ACC112 (cell line): ENCODE data around the gene CALU.

ENCODE experiments used
- H2AFZ ChIP-seq: fragments of 200-600 bp; sonication (generic); one replicate; pipeline ENCODE4 v1.6.0; 2017; ENCODE audit warnings: antibody characterized with exemption, low read length; ENCODE audit not compliant: unreplicated experiment
- H3K27ac ChIP-seq: fragments of 200-600 bp; sonication (generic); 2 replicates; pipeline ENCODE4 v1.5.1; 2014; ENCODE audit warnings: low read depth, mild to moderate bottlenecking, antibody characterized with exemption, low read length, moderate library complexity
- H3K27me3 ChIP-seq: fragments of 200-600 bp; sonication (generic); 2 replicates; pipeline ENCODE4 v1.6.1; 2014; ENCODE audit warnings: mild to moderate bottlenecking, antibody characterized with exemption, low read length, moderate library complexity, mixed read lengths; ENCODE audit not compliant: insufficient read depth
- H3K36me3 ChIP-seq: fragments of 200-600 bp; sonication (generic); 2 replicates; pipeline ENCODE4 v1.6.1; 2016; ENCODE audit warnings: mild to moderate bottlenecking, antibody characterized with exemption, low read length, moderate library complexity, mixed read lengths; ENCODE audit not compliant: insufficient read depth
- H3K4me1 ChIP-seq: fragments of 200-600 bp; sonication (generic); one replicate; pipeline ENCODE4 v1.6.1; 2016; ENCODE audit warnings: low read length, mixed read lengths; ENCODE audit not compliant: insufficient read depth, unreplicated experiment, control insufficient read depth
- H3K4me3 ChIP-seq: fragments of 200-600 bp; sonication (generic); 2 replicates; pipeline ENCODE4 v1.5.1; 2014; ENCODE audit warnings: mild to moderate bottlenecking, low read depth, low read length
- H3K79me2 ChIP-seq: fragments of 200-600 bp; sonication (generic); one replicate; pipeline ENCODE4 v1.6.0; 2016; ENCODE audit warnings: low read length; ENCODE audit not compliant: control insufficient read depth, unreplicated experiment, insufficient read depth

CALU gene

GRCh38 chr7:128703609-128704241 is 35.4 kb upstream of the CALU start:
- Histone ChIP-seq H3K79me2 (no peaks in the 10 kb centered on the region), H3K27me3 (peaks cover 5% of the 10 kb centered on the region; the same call in 1 of the 2 replicates), H3K4me3 (no peak overlapping the region), H3K27ac (no peak overlapping the region), H2AFZ (no peak overlapping the region), H3K36me3 (no peaks in the 10 kb centered on the region), H3K4me1 (no peaks in the 10 kb centered on the region)

- Histone ChIP-seq H3K4me3 (no peak overlapping the region), H3K27me3 (no peaks in the 10 kb centered on the region), H3K27ac (no peak overlapping the region), H2AFZ (no peak overlapping the region), H3K4me1 (no peaks in the 10 kb centered on the region), H3K36me3 (no peaks in the 10 kb centered on the region), H3K79me2 (no peaks in the 10 kb centered on the region)
These were observed 33.2 kb upstream of the CALU start for GRCh38 chr7:128705891-128706333.

GRCh38 chr7:128707752-128708151 is 31.4 kb upstream of the CALU start:
- H3K36me3 ChIP-seq, result no peaks in the 10 kb centered on the region
- no peak overlapping the region for H3K4me3 ChIP-seq
- no peak overlapping the region for H3K27ac ChIP-seq
- no peaks in the 10 kb centered on the region for H3K79me2 ChIP-seq
- no peaks in the 10 kb centered on the region for H3K4me1 ChIP-seq
- no peak overlapping the region for H2AFZ ChIP-seq
- H3K27me3 ChIP-seq, result no peaks in the 10 kb centered on the region

GRCh38 chr7:128708235-128708634 is 30.9 kb upstream of the CALU start:
- Histone ChIP-seq H3K79me2 (no peaks in the 10 kb centered on the region), H3K27ac (no peak overlapping the region), H3K36me3 (no peaks in the 10 kb centered on the region), H3K4me3 (no peak overlapping the region), H3K4me1 (no peaks in the 10 kb centered on the region), H3K27me3 (no peaks in the 10 kb centered on the region), H2AFZ (no peak overlapping the region)

- Histone ChIP-seq H3K27ac (no peak overlapping the region), H3K4me1 (no peaks in the 10 kb centered on the region), H3K36me3 (no peaks in the 10 kb centered on the region), H3K27me3 (no peaks in the 10 kb centered on the region), H2AFZ (no peak overlapping the region), H3K4me3 (no peak overlapping the region), H3K79me2 (no peaks in the 10 kb centered on the region)
These were observed 30.3 kb upstream of the CALU start for GRCh38 chr7:128708824-128709223.

- Histone ChIP-seq H3K36me3 (no peaks in the 10 kb centered on the region), H2AFZ (no peak overlapping the region), H3K27me3 (no peaks in the 10 kb centered on the region), H3K4me3 (no peak overlapping the region), H3K79me2 (no peaks in the 10 kb centered on the region), H3K27ac (no peak overlapping the region), H3K4me1 (no peaks in the 10 kb centered on the region)
These were observed 28.7 kb upstream of the CALU start for GRCh38 chr7:128710481-128710880.

- no peaks in the 10 kb centered on the region for H3K4me1 ChIP-seq
These were observed 25.4 kb upstream of the CALU start for GRCh38 chr7:128713794-128714193.

GRCh38 chr7:128714701-128715495 is 24.3 kb upstream of the CALU start:
- no peaks in the 10 kb centered on the region for H3K36me3 ChIP-seq
- H3K79me2 ChIP-seq, result no peaks in the 10 kb centered on the region
- no peak overlapping the region for H3K27ac ChIP-seq
- H3K27me3 ChIP-seq, result peaks cover 7% of the 10 kb centered on the region; the same call in 1 of the 2 replicates
- no peak overlapping the region for H3K4me3 ChIP-seq
- no peaks in the 10 kb centered on the region for H3K4me1 ChIP-seq
- no peak overlapping the region for H2AFZ ChIP-seq

More at GRCh38 chr7:128713794-128714193, 25.4 kb upstream of the CALU start:
- Histone ChIP-seq H3K27ac (no peak overlapping the region), H3K27me3 (peaks cover 7% of the 10 kb centered on the region; the same call in 1 of the 2 replicates), H3K79me2 (no peaks in the 10 kb centered on the region), H2AFZ (no peak overlapping the region), H3K4me3 (no peak overlapping the region), H3K36me3 (no peaks in the 10 kb centered on the region)

- no peaks in the 10 kb centered on the region for H3K4me1 ChIP-seq
These were observed 20.1 kb upstream of the CALU start for GRCh38 chr7:128718967-128719642.

GRCh38 chr7:128721376-128721775 is 17.8 kb upstream of the CALU start:
- Histone ChIP-seq H3K27me3 (peaks cover 7% of the 10 kb centered on the region; the same call in 1 of the 2 replicates), H3K4me1 (no peaks in the 10 kb centered on the region), H3K4me3 (no peak overlapping the region), H3K27ac (no peak overlapping the region), H2AFZ (no peak overlapping the region), H3K79me2 (no peaks in the 10 kb centered on the region), H3K36me3 (no peaks in the 10 kb centered on the region)

More at GRCh38 chr7:128718967-128719642, 20.1 kb upstream of the CALU start:
- Histone ChIP-seq H3K27me3 (peaks cover 7% of the 10 kb centered on the region; the same call in 1 of the 2 replicates), H3K4me3 (no peak overlapping the region), H3K27ac (no peak overlapping the region), H2AFZ (no peak overlapping the region), H3K79me2 (no peaks in the 10 kb centered on the region), H3K36me3 (no peaks in the 10 kb centered on the region)
